ENCODE results near the gene TSPYL1.

- TF ChIP-seq GABPA (IDR thresholded peaks at IDR 0.05 in 1 of 2, conservative IDR thresholded peaks at IDR 0.05 in 1 of 2): no peak
- TF ChIP-seq CTCF (IDR thresholded peaks at IDR 0.05; ENCODE audit: low read depth, low read length, missing input control): no peak
- TF ChIP-seq ATF3 (IDR thresholded peaks at IDR 0.05): no peak
- no peak for TF ChIP-seq SP1 (IDR thresholded peaks at IDR 0.05)
- TF ChIP-seq TAF1 (conservative IDR thresholded peaks at IDR 0.05): no peak
- TF ChIP-seq ZBTB33 (IDR thresholded peaks at IDR 0.05): no peak
- TF ChIP-seq MAX (IDR thresholded peaks at IDR 0.05): no peak
These were observed 617 bp upstream of the TSPYL1 start for GRCh38 chr6:116280161-116280932.

Measured in liver (tissue), 3 donors.